HepG2 (cell line): ENCODE measurements around the gene SNU13. TPM values are rescaled to one million over a fixed set of nuclear protein-coding genes. Genes with fewer than 3 reads are reported as not detected.

Experiments
- CSRNP1 ChIP-seq: sonication (generic); formaldehyde crosslinking; IDR thresholded peaks from 2 replicates; pipeline ENCODE4 v1.8.1; 2023; ENCODE audit warnings: mild to moderate bottlenecking, missing genetic modification reagents
- FIP1L1 ChIP-seq: fragments of 200-400 bp; formaldehyde crosslinking; IDR thresholded peaks from 2 replicates; pipeline ENCODE4 v1.6.1; 2018; ENCODE audit warnings: low read depth, mild to moderate bottlenecking, low read length, moderate library complexity, borderline replicate concordance; ENCODE audit not compliant: insufficient read depth
- HNRNPUL1 ChIP-seq: fragments of 200-400 bp; formaldehyde crosslinking; IDR thresholded peaks from 2 replicates; pipeline ENCODE4 v1.6.1; 2017; ENCODE audit warnings: low read depth, mild to moderate bottlenecking, low read length, moderate library complexity
- IKZF4 ChIP-seq: sonication (generic); formaldehyde crosslinking; IDR thresholded peaks from 2 replicates; pipeline ENCODE4 v1.5.1; 2020; ENCODE audit warnings: borderline replicate concordance, mild to moderate bottlenecking, low read depth, missing genetic modification reagents; ENCODE audit errors: not compliant biosample characterization
- KLF11 ChIP-seq: IDR thresholded peaks from 2 replicates; pipeline ENCODE4 v1.6.1; 2016; ENCODE audit warnings: missing compliant biosample characterization
- MBNL3 ChIP-seq: fragments of 250-450 bp; sonication (Bioruptor Pico); conservative IDR thresholded peaks from 2 replicates; pipeline ENCODE4 v1.8.0; 2022; ENCODE audit warnings: mild to moderate bottlenecking, inconsistent platforms
- MTA3 ChIP-seq: sonication (generic); formaldehyde crosslinking; IDR thresholded peaks from 2 replicates; pipeline ENCODE4 v1.4.0; 2020; ENCODE audit warnings: missing genetic modification reagents
- PRPF4 ChIP-seq: fragments of 200-400 bp; formaldehyde crosslinking; IDR thresholded peaks from 2 replicates; pipeline ENCODE4 v1.6.1; 2016; ENCODE audit warnings: low read length, low read depth; ENCODE audit not compliant: poor library complexity, severe bottlenecking
- REPIN1 ChIP-seq: sonication (generic); formaldehyde crosslinking; IDR thresholded peaks from 2 replicates; pipeline ENCODE4 v1.8.0; 2022; ENCODE audit warnings: missing genetic modification reagents, low read depth, mild to moderate bottlenecking, borderline replicate concordance
- SMAD3 ChIP-seq: sonication (generic); formaldehyde crosslinking; IDR thresholded peaks from 2 replicates; pipeline ENCODE4 v1.4.0; 2020; ENCODE audit warnings: missing genetic modification reagents
- SOX13 ChIP-seq, 3 experiments: fragments of 450-650 bp in 1 of 3; sonication (generic) in 1 of 3; formaldehyde crosslinking in 1 of 3; IDR thresholded peaks in 2 of 3; conservative IDR thresholded peaks in 1 of 3; 2 replicates each; pipeline versions ENCODE4 v1.5.0 to v1.6.1; 2016 to 2020; ENCODE audit warnings: antibody characterized with exemption in 1 of 3, mild to moderate bottlenecking in 1 of 3, missing compliant biosample characterization in 1 of 3, missing genetic modification reagents in 1 of 3, moderate library complexity in 1 of 3
- SRSF1 ChIP-seq: fragments of 200-400 bp; formaldehyde crosslinking; optimal IDR thresholded peaks from 2 replicates; pipeline ENCODE3; 2017; ENCODE audit warnings: mild to moderate bottlenecking, low read depth, low read length, moderate library complexity
- XRCC5 ChIP-seq: fragments of 200-400 bp; formaldehyde crosslinking; optimal IDR thresholded peaks from 2 replicates; pipeline ENCODE3; 2017; ENCODE audit warnings: mild to moderate bottlenecking, low read length
- ZFP36L1 ChIP-seq: sonication (generic); formaldehyde crosslinking; IDR thresholded peaks from 2 replicates; pipeline ENCODE4 v1.8.0; 2022; ENCODE audit warnings: mild to moderate bottlenecking, missing genetic modification reagents, moderate library complexity
- ZNF230 ChIP-seq: sonication (generic); formaldehyde crosslinking; IDR thresholded peaks from 2 replicates; pipeline ENCODE4 v1.4.0; 2020; ENCODE audit warnings: mild to moderate bottlenecking, missing genetic modification reagents
- ZNF563 ChIP-seq: sonication (generic); formaldehyde crosslinking; IDR thresholded peaks from 2 replicates; pipeline ENCODE4 v1.8.0; 2022; ENCODE audit warnings: mild to moderate bottlenecking, moderate library complexity, missing genetic modification reagents
- ZNF609 ChIP-seq: sonication (generic); formaldehyde crosslinking; IDR thresholded peaks from 2 replicates; pipeline ENCODE4 v1.4.0; 2020; ENCODE audit warnings: mild to moderate bottlenecking, missing genetic modification reagents, borderline replicate concordance
- ZNF660 ChIP-seq: sonication (generic); formaldehyde crosslinking; IDR thresholded peaks from 2 replicates; pipeline ENCODE4 v1.5.1; 2020; ENCODE audit warnings: mild to moderate bottlenecking, low read depth, missing genetic modification reagents, borderline replicate concordance
- ZNF674 ChIP-seq: sonication (generic); formaldehyde crosslinking; IDR thresholded peaks from 2 replicates; pipeline ENCODE4 v1.5.0; 2020; ENCODE audit warnings: low read depth, mild to moderate bottlenecking, missing genetic modification reagents
- ZNF766 ChIP-seq: sonication (generic); formaldehyde crosslinking; IDR thresholded peaks from 2 replicates; pipeline ENCODE4 v1.5.0; 2020; ENCODE audit warnings: missing genetic modification reagents, borderline replicate concordance
- ZSCAN21 ChIP-seq: sonication (generic); formaldehyde crosslinking; IDR thresholded peaks from 2 replicates; pipeline ENCODE4 v1.8.0; 2022; ENCODE audit warnings: mild to moderate bottlenecking, missing genetic modification reagents, moderate library complexity, borderline replicate concordance
- ZSCAN30 ChIP-seq: sonication (generic); formaldehyde crosslinking; IDR thresholded peaks from 2 replicates; pipeline ENCODE4 v1.5.0; 2020; ENCODE audit warnings: mild to moderate bottlenecking, missing genetic modification reagents
- polyA plus RNA-seq, 8 experiments: library from polyadenylated mRNA; depleted of rRNA in 3 of 8; stranded (reverse) in 7 of 8; unstranded in 1 of 8; fragments of >200 nt; fragmentation: Illumina TruSeq in 4 of 8; extraction: Trizol in 4 of 8; gene quantifications; 2 replicates each; pipeline versions ENCODE4 v1.2.1 to v1.2.3, GENCODE V29; 2011 to 2016; ENCODE audit warnings: low read depth in 4 of 8, missing spikeins in 1 of 8, mixed read lengths in 1 of 8; ENCODE audit not compliant: insufficient read depth in 1 of 8
- total RNA-seq, 5 experiments: library from RNA; depleted of rRNA; stranded (reverse); fragments of >200 nt; fragmentation: Illumina TruSeq; extraction: Trizol; gene quantifications; 2 replicates each; pipeline ENCODE4 v1.2.3, GENCODE V29; 2016; ENCODE audit warnings: low read depth in 1 of 5

The SNU13 gene
- total and polyA plus RNA-seq, 2 of the 13 experiments (the other 11 are each of a cell fraction or from before 2014, with no cell fraction given), result 203 to 287 TPM

GRCh38 chr22:41688365-41689211 is at the start of gene SNU13 (continued):
- TF ChIP-seq FIP1L1 (no peak), ZNF674 (CRISPR knock-in tag) (no peak), ZNF230 (peak; percentile 74), ZNF660 (CRISPR knock-in tag) (no peak), ZNF609 (no peak; the same call in 1 of the 2 replicates), SMAD3 (CRISPR knock-in tag) (peak; percentile 73; the same call in 1 of the 2 replicates), MBNL3 (CRISPR knock-in tag) (no peak), CSRNP1 (CRISPR knock-in tag) (peak; percentile 53), XRCC5 (peak; percentile 66), IKZF4 (CRISPR knock-in tag) (peak; percentile 57), ZSCAN21 (CRISPR knock-in tag) (peak; percentile 83), MTA3 (no peak), ZNF563 (CRISPR knock-in tag) (peak; percentile 35), HNRNPUL1 (no peak), KLF11 (CRISPR knock-in tag) (0 out of 2 replicates have a peak, but pooled peaks have one; percentile 21), SOX13 (IDR thresholded peaks at IDR 0.05) (no peak), SOX13 (CRISPR knock-in tag; conservative IDR thresholded peaks at IDR 0.05 in 1 of 2, IDR thresholded peaks at IDR 0.05 in 1 of 2) (peak in 1 of 2 experiments; percentile 52; a peak in 1 of 4 replicates), REPIN1 (peak; percentile 89), ZNF766 (CRISPR knock-in tag) (no peak), SRSF1 (no peak), ZFP36L1 (CRISPR knock-in tag) (no peak), PRPF4 (no peak), ZSCAN30 (CRISPR knock-in tag) (no peak)
